Measurements from ENCODE around the gene P2RX2.

DNA sequence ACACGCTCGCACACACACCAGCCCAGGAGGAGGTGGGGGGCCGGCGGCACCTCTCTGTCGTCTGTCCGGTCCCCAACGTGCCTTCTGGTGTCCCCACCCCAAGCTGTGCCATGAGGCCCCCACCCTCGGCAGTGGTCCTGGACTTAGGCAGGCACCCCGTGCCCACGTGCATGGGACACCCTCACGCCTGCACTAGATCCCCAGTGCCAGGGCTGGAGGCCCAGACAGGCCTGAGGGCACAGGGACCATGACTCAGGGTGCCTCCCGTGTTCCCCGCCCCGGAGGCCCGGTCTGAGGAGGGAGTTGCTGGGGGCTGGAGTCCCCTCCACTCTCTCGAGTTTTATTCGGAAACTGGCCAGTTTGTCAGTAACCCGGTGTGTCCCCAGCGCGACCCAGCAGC, 47.0 kb upstream of the P2RX2 start:
- TF ChIP-seq, protein P1, sequence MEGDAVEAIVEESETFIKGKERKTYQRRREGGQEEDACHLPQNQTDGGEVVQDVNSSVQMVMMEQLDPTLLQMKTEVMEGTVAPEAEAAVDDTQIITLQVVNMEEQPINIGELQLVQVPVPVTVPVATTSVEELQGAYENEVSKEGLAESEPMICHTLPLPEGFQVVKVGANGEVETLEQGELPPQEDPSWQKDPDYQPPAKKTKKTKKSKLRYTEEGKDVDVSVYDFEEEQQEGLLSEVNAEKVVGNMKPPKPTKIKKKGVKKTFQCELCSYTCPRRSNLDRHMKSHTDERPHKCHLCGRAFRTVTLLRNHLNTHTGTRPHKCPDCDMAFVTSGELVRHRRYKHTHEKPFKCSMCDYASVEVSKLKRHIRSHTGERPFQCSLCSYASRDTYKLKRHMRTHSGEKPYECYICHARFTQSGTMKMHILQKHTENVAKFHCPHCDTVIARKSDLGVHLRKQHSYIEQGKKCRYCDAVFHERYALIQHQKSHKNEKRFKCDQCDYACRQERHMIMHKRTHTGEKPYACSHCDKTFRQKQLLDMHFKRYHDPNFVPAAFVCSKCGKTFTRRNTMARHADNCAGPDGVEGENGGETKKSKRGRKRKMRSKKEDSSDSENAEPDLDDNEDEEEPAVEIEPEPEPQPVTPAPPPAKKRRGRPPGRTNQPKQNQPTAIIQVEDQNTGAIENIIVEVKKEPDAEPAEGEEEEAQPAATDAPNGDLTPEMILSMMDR (conservative IDR thresholded peaks at IDR 0.05; ENCODE audit: low read length): no peak
- TF ChIP-seq EZH2phosphoT487 (IDR thresholded peaks at IDR 0.05; ENCODE audit: borderline replicate concordance, low read depth, low read length): no peak

Data from OCI-LY7 (cell line).